Measurements from ENCODE around the gene PPP1R3E.

DNA sequence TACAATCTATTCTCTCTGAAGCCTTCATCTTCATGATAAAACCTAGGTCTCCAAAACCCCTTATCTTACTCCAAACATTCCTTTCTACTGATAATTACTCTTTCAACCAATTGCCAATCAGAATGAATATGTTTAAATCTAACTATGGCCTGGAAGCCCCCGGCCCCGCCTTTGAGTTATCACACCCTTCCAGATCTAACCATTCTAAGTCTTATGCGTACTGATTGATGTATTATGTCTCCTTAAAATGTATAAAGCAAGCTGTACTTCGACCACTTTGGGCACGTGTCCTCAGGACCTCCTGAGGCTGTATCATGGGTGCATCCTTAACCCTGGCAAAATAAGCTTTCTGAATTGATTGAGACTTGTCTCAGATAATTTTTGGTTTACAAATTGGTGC, 33.0 kb upstream of the PPP1R3E start:
- TF ChIP-seq, protein P1, sequence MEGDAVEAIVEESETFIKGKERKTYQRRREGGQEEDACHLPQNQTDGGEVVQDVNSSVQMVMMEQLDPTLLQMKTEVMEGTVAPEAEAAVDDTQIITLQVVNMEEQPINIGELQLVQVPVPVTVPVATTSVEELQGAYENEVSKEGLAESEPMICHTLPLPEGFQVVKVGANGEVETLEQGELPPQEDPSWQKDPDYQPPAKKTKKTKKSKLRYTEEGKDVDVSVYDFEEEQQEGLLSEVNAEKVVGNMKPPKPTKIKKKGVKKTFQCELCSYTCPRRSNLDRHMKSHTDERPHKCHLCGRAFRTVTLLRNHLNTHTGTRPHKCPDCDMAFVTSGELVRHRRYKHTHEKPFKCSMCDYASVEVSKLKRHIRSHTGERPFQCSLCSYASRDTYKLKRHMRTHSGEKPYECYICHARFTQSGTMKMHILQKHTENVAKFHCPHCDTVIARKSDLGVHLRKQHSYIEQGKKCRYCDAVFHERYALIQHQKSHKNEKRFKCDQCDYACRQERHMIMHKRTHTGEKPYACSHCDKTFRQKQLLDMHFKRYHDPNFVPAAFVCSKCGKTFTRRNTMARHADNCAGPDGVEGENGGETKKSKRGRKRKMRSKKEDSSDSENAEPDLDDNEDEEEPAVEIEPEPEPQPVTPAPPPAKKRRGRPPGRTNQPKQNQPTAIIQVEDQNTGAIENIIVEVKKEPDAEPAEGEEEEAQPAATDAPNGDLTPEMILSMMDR (IDR thresholded peaks at IDR 0.05; ENCODE audit: poor library complexity, severe bottlenecking), result no peak
- TF ChIP-seq RAD21 (conservative IDR thresholded peaks at IDR 0.05) (no peak), TAF1 (IDR thresholded peaks at IDR 0.05; ENCODE audit: low read depth) (no peak), POLR2AphosphoS5 (IDR thresholded peaks at IDR 0.05) (no peak)

Data from neural cell (in vitro differentiated cells).